Measurements from ENCODE around the gene A4GNT. TPM values are rescaled to one million over a fixed set of nuclear protein-coding genes. Genes with fewer than 3 reads are reported as not detected.

Gene A4GNT
- total and polyA plus RNA-seq, 2 of the 8 experiments (the other 6 are each of a cell fraction or from before 2014, with no cell fraction given): not detected

DNA sequence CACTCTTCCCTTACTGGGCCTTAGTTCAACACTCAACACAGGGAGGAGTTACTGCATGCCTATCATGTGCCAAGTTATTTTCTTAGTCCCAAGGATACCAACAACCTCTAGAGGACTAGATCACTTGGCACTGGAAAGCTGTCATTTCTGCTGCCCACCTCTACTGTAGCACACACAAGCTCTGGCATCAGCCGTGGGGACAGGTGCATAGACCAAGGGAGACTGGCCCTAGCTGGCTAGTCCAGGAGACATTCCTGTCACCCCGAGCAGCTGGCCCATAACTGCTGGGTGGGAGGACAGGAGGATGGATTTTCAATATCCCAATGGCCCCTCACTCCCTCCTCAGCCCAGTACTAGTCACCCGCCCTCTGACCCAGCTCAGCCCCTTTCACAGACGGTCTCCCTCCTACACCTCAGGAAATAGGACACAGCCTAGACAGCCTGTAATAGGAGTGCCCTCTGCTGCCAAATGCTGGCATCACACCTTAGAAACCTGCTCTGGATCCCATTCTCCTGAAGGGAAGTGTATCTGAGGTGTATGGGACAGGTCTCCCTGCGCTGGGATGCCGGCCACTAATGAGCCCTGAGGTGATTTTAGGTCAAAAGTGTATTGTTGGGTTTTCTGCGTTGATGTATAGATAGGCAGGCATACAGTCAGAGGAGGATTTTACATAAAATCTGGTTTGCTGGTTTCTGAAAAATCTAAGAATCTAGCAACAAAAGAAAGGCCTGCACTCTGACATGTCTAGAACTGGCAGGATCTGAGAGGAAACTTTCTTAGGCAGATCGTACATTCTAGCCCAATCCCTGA lies 13.4 kb downstream of the A4GNT start:
- Histone ChIP-seq H3K36me3 (ENCODE audit: control insufficient read depth in 2 of 4, insufficient read depth in 4 of 4, low read length in 3 of 4) (no peaks in the 10 kb centered on the region), H2BK5ac (ENCODE audit: low read depth, low read length) (no peak overlapping the region), H3K56ac (replicated peaks; ENCODE audit: insufficient read length, low read depth, low read length) (no peak overlapping the region), H2AK5ac (ENCODE audit: low read depth, low read length) (no peak overlapping the region), H4K8ac (ENCODE audit: extremely low read depth, insufficient read depth, low read length) (no peak overlapping the region), H3K23ac (ENCODE audit: insufficient read length) (no peak overlapping the region), H2BK12ac (ENCODE audit: low read depth, low read length) (no peak overlapping the region), H3K79me1 (ENCODE audit: low read depth, low read length) (no peaks in the 10 kb centered on the region), H4K91ac (replicated peaks; ENCODE audit: insufficient read length, low read length) (no peak overlapping the region), H3K79me2 (ENCODE audit: control insufficient read depth in 1 of 2, insufficient read depth in 2 of 2, low read length in 2 of 2) (no peaks in the 10 kb centered on the region), H4K20me1 (replicated peaks in 1 of 2; ENCODE audit: control insufficient read depth in 1 of 2, insufficient read depth in 2 of 2, low read length in 2 of 2) (no peaks in the 10 kb centered on the region), H3K18ac (ENCODE audit: extremely low read depth, low read length) (no peak overlapping the region), H4K5ac (ENCODE audit: insufficient read length, low read depth, low read length) (no peak overlapping the region), H3K9me3 (ENCODE audit: insufficient read depth in 2 of 2, low read depth in 1 of 2, low read length in 1 of 2) (peaks cover 0 to 5% of the 10 kb centered on the region in 2 experiments; a peak in 1 of 4 replicates), H3K27me3 (replicated peaks in 1 of 4; ENCODE audit: control insufficient read depth in 3 of 4, extremely low read depth in 1 of 4, insufficient read depth in 3 of 4, low read length in 3 of 4) (no peaks in the 10 kb centered on the region), H3K4me1 (replicated peaks in 1 of 4; ENCODE audit: control insufficient read depth in 3 of 4, insufficient read depth in 4 of 4, low read length in 3 of 4) (peaks cover 2 to 9% (median 5%) of the 10 kb centered on the region in 4 experiments; a peak in 4 of 7 replicates), H3K4me3 (ENCODE audit: extremely low read depth in 1 of 4, insufficient read depth in 2 of 4, low read depth in 3 of 4, low read length in 4 of 4) (no peak overlapping the region), H3K23me2 (ENCODE audit: low read depth, low read length) (peaks cover 10% of the 10 kb centered on the region), H2BK120ac (replicated peaks; ENCODE audit: low read depth, low read length) (no peak overlapping the region), H2AFZ (ENCODE audit: low read length) (no peak overlapping the region), H2BK15ac (ENCODE audit: low read length) (peak overlapping the region; percentile 9; the same call in 1 of the 2 replicates), H3K4me2 (ENCODE audit: insufficient read depth in 1 of 2, low read depth in 2 of 2, low read length in 2 of 2) (no peak overlapping the region), H3K9ac (replicated peaks in 1 of 4; ENCODE audit: extremely low read depth in 1 of 4, low read depth in 3 of 4, low read length in 3 of 4) (no peak overlapping the region), H3K14ac (ENCODE audit: insufficient read length) (no peak overlapping the region), H2BK20ac (ENCODE audit: low read length) (no peak overlapping the region), H3K4ac (replicated peaks; ENCODE audit: insufficient read length, low read depth, low read length) (no peak overlapping the region), H3K27ac (ENCODE audit: low read depth, low read length) (no peak overlapping the region)
- WGBS, 2 experiments (ENCODE audit: extremely low coverage in 1 of 2, insufficient coverage in 1 of 2, insufficient read length in 1 of 2, insufficient replicate concordance in 2 of 2, low coverage in 1 of 2, low lambda C conversion rate in 2 of 2, missing lambda C conversion rate in 1 of 2): 47% methylated on average over 8 of the region's 8 CpGs; no CpG with 5 or more reads in 1 of the 2 experiments
- peak; percentile 93 for FAIRE-seq
- ChIA-PET POLR2A (ENCODE audit: partially characterized antibody) (interaction anchor here (0.6 to 1.9 kb wide), 5 partner anchors 11 to 157 kb away, joined by 3 to 5 read pairs (median 4); partner anchors contain the start of gene DBR1), CTCF (ENCODE audit: partially characterized antibody) (interaction anchor here (0.6 to 8.2 kb wide), 33 partner anchors 9 to 442 kb away, joined by 3 to 232 read pairs (median 4); partner anchors contain the start of genes A4GNT, CLDN18 and DBR1)
- peak in 1 of 2 experiments; percentile 94 for DNase-seq (ENCODE audit: low read depth in 1 of 2, low spot score in 2 of 2)
- TF ChIP-seq CHD1 (IDR thresholded peaks at IDR 0.05; ENCODE audit: low read depth, low read length): no peak
- TF ChIP-seq CTBP2 (IDR thresholded peaks at IDR 0.05; ENCODE audit: borderline replicate concordance, insufficient read depth, insufficient read length, low read length): no peak
- peak; percentile 88 to 92 for TF ChIP-seq RAD21 (IDR thresholded peaks at IDR 0.05 in 1 of 2, conservative IDR thresholded peaks at IDR 0.05 in 1 of 2; ENCODE audit: low read depth in 2 of 2, low read length in 2 of 2)
- no peak for TF ChIP-seq BACH1 (IDR thresholded peaks at IDR 0.05; ENCODE audit: low read length)
- TF ChIP-seq ZNF274 (IDR thresholded peaks at IDR 0.05; ENCODE audit: borderline replicate concordance, extremely low read depth, low read length): no peak
- TF ChIP-seq, protein P1, sequence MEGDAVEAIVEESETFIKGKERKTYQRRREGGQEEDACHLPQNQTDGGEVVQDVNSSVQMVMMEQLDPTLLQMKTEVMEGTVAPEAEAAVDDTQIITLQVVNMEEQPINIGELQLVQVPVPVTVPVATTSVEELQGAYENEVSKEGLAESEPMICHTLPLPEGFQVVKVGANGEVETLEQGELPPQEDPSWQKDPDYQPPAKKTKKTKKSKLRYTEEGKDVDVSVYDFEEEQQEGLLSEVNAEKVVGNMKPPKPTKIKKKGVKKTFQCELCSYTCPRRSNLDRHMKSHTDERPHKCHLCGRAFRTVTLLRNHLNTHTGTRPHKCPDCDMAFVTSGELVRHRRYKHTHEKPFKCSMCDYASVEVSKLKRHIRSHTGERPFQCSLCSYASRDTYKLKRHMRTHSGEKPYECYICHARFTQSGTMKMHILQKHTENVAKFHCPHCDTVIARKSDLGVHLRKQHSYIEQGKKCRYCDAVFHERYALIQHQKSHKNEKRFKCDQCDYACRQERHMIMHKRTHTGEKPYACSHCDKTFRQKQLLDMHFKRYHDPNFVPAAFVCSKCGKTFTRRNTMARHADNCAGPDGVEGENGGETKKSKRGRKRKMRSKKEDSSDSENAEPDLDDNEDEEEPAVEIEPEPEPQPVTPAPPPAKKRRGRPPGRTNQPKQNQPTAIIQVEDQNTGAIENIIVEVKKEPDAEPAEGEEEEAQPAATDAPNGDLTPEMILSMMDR (IDR thresholded peaks at IDR 0.05; ENCODE audit: control extremely low read depth in 1 of 3, insufficient read depth in 1 of 3, low read depth in 1 of 3, low read length in 3 of 3): peak; percentile 66 to 95 (median 87)
- TF ChIP-seq RFX5 (IDR thresholded peaks at IDR 0.05; ENCODE audit: borderline replicate concordance, low read depth, low read length): no peak
- no peak for TF ChIP-seq SRF (IDR thresholded peaks at IDR 0.05; ENCODE audit: low read depth, low read length)

Measured in H1 (cell line).